ENCODE measurements around the gene C1orf56.

The C1orf56 gene
- total RNA-seq, result 1.2 to 1.3 reads per million in 2 donors

GRCh38 chr1:151047591-151047924 is at the start of gene C1orf56:
C1orf56 (plus strand) TSS chr1:151047751; CDS start chr1:151047848, 97 bp downstream.
- peak; percentile 25 to 55 (median 43) for DNase-seq

- no peak for DNase-seq
These were observed 49.6 kb upstream of the C1orf56 start for GRCh38 chr1:150997949-150998348.

- no peak for DNase-seq
These were observed 48.4 kb upstream of the C1orf56 start for GRCh38 chr1:150999051-150999674.

GRCh38 chr1:150999926-151000325 is 47.6 kb upstream of the C1orf56 start:
- no peak for DNase-seq

GRCh38 chr1:151000408-151000807 is 47.1 kb upstream of the C1orf56 start:
- DNase-seq, result no peak

GRCh38 chr1:151001602-151002001 is 45.9 kb upstream of the C1orf56 start:
- DNase-seq, result no peak

- no peak for DNase-seq
These were observed 45.5 kb upstream of the C1orf56 start for GRCh38 chr1:151002051-151002450.

GRCh38 chr1:151002611-151003010 is 44.9 kb upstream of the C1orf56 start:
- DNase-seq, result no peak

GRCh38 chr1:151003180-151003579 is 44.4 kb upstream of the C1orf56 start:
- DNase-seq, result no peak

- peak in 1 of 5 experiments; percentile 19 for DNase-seq
These were observed 41.7 kb upstream of the C1orf56 start for GRCh38 chr1:151005729-151006319.

GRCh38 chr1:151006327-151007052 is 41.1 kb upstream of the C1orf56 start, which contains the start of gene MINDY1:
MINDY1 (minus strand) TSS chr1:151006902; CDS start chr1:151002617, 4,285 bp downstream.
- DNase-seq, result peak in 3 of 5 experiments; percentile 9 to 61 (median 13)

GRCh38 chr1:151007853-151008243 is 39.7 kb upstream of the C1orf56 start:
- DNase-seq, result no peak

GRCh38 chr1:151008244-151009205 is 39.0 kb upstream of the C1orf56 start, which contains the start of gene PRUNE1:
PRUNE1 (plus strand) TSS chr1:151008449; CDS start chr1:151008633, 184 bp downstream.
- peak; percentile 95 to 98 (median 96) for DNase-seq

- no peak for DNase-seq
These were observed 38.4 kb upstream of the C1orf56 start for GRCh38 chr1:151009206-151009587.

GRCh38 chr1:151009674-151010345 is 37.7 kb upstream of the C1orf56 start:
- no peak for DNase-seq

- no peak for DNase-seq
These were observed 37.2 kb upstream of the C1orf56 start for GRCh38 chr1:151010346-151010726.

- no peak for DNase-seq
These were observed 36.2 kb upstream of the C1orf56 start for GRCh38 chr1:151011154-151011850.

- no peak for DNase-seq
These were observed 34.7 kb upstream of the C1orf56 start for GRCh38 chr1:151012684-151013471.

GRCh38 chr1:151013518-151013917 is 34.0 kb upstream of the C1orf56 start:
- no peak for DNase-seq

GRCh38 chr1:151024540-151025146 is 22.9 kb upstream of the C1orf56 start:
- peak; percentile 57 to 78 (median 73) for DNase-seq

Measured in T-helper 2 cell (primary cell).